ENCODE data around the gene CLSTN2. TPM values are rescaled to one million over a fixed set of nuclear protein-coding genes. Genes with fewer than 3 reads are reported as not detected.

CLSTN2 gene
- total RNA-seq, 1 experiment from 2014 or later, result 0.02 TPM

DNA sequence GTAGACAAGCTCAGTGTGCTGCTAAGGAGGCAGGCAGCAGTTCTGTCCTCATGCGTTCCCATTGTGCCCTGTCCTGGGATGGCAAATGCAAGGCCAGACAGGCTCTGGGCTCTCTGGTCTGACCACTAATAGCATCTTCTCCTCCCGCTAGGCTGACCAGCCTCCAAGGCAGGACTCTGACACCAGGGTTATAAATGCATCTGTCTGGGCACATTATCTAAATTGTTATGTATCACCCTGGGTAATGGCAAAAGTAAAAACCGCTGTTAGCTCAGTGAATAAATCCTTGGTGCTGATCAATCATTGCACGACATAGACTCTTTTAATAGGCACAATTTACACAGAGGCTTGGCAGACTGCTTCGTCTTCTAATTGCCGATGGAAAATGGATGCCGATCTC is 85.6 kb downstream of the CLSTN2 start:
- H3K4me2 ChIP-seq (ENCODE audit: low read length), result no peak overlapping the region
- DNase-seq (ENCODE audit: low read depth, low spot score) (no peak), ATAC-seq (no peak)
- H3K4me1 ChIP-seq (ENCODE audit: control insufficient read depth in 1 of 2, insufficient read depth in 2 of 2, low read length in 2 of 2), result no peaks in the 10 kb centered on the region
- H3K79me2 ChIP-seq (ENCODE audit: insufficient read depth, low read length), result no peaks in the 10 kb centered on the region
- H2AFZ ChIP-seq (ENCODE audit: low read depth, low read length, poor library complexity, severe bottlenecking), result no peak overlapping the region
- H3K27ac ChIP-seq (ENCODE audit: low read depth, low read length), result no peak overlapping the region
- BruUV-seq (replicated peaks), result no TSS peak
- TF ChIP-seq, protein P1, sequence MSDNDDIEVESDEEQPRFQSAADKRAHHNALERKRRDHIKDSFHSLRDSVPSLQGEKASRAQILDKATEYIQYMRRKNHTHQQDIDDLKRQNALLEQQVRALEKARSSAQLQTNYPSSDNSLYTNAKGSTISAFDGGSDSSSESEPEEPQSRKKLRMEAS (IDR thresholded peaks at IDR 0.05), result no peak
- TF ChIP-seq, protein P2, sequence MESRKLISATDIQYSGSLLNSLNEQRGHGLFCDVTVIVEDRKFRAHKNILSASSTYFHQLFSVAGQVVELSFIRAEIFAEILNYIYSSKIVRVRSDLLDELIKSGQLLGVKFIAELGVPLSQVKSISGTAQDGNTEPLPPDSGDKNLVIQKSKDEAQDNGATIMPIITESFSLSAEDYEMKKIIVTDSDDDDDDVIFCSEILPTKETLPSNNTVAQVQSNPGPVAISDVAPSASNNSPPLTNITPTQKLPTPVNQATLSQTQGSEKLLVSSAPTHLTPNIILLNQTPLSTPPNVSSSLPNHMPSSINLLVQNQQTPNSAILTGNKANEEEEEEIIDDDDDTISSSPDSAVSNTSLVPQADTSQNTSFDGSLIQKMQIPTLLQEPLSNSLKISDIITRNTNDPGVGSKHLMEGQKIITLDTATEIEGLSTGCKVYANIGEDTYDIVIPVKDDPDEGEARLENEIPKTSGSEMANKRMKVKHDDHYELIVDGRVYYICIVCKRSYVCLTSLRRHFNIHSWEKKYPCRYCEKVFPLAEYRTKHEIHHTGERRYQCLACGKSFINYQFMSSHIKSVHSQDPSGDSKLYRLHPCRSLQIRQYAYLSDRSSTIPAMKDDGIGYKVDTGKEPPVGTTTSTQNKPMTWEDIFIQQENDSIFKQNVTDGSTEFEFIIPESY (IDR thresholded peaks at IDR 0.05; ENCODE audit: extremely low read depth, insufficient replicate concordance, low read length), result no peak
- TF ChIP-seq SP1 (IDR thresholded peaks at IDR 0.05; ENCODE audit: low read depth), result no peak
- no peak for TF ChIP-seq ZNF274 (IDR thresholded peaks at IDR 0.05; ENCODE audit: low read depth, low read length)
- no peak for TF ChIP-seq CBX3 (IDR thresholded peaks at IDR 0.05; ENCODE audit: low read depth)
- no peak for TF ChIP-seq JUND (IDR thresholded peaks at IDR 0.05)
- no peak for TF ChIP-seq EGR1 (IDR thresholded peaks at IDR 0.05; ENCODE audit: low read depth)
- no peak for TF ChIP-seq ATF3 (IDR thresholded peaks at IDR 0.05)
- TF ChIP-seq POLR2A (IDR thresholded peaks at IDR 0.05; ENCODE audit: borderline replicate concordance, extremely low read depth, insufficient read depth, insufficient read length), result no peak
- TF ChIP-seq, protein P3, sequence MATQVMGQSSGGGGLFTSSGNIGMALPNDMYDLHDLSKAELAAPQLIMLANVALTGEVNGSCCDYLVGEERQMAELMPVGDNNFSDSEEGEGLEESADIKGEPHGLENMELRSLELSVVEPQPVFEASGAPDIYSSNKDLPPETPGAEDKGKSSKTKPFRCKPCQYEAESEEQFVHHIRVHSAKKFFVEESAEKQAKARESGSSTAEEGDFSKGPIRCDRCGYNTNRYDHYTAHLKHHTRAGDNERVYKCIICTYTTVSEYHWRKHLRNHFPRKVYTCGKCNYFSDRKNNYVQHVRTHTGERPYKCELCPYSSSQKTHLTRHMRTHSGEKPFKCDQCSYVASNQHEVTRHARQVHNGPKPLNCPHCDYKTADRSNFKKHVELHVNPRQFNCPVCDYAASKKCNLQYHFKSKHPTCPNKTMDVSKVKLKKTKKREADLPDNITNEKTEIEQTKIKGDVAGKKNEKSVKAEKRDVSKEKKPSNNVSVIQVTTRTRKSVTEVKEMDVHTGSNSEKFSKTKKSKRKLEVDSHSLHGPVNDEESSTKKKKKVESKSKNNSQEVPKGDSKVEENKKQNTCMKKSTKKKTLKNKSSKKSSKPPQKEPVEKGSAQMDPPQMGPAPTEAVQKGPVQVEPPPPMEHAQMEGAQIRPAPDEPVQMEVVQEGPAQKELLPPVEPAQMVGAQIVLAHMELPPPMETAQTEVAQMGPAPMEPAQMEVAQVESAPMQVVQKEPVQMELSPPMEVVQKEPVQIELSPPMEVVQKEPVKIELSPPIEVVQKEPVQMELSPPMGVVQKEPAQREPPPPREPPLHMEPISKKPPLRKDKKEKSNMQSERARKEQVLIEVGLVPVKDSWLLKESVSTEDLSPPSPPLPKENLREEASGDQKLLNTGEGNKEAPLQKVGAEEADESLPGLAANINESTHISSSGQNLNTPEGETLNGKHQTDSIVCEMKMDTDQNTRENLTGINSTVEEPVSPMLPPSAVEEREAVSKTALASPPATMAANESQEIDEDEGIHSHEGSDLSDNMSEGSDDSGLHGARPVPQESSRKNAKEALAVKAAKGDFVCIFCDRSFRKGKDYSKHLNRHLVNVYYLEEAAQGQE (IDR thresholded peaks at IDR 0.05; ENCODE audit: low read depth), result no peak
- TF ChIP-seq ELF1 (IDR thresholded peaks at IDR 0.05; ENCODE audit: borderline replicate concordance, low read depth), result no peak
- intact Hi-C loops (cut with micrococcal nuclease), result no loop called here
- H3K4me3 ChIP-seq (replicated peaks in 1 of 2; ENCODE audit: low read depth in 1 of 2, low read length in 2 of 2), result no peak overlapping the region
- no peak overlapping the region for H3K9ac ChIP-seq (ENCODE audit: low read length)
- no peaks in the 10 kb centered on the region for H4K20me1 ChIP-seq (ENCODE audit: insufficient read depth)
- RAD21 ChIA-PET (ENCODE audit: low non-redundant PET in 1 of 2, low total read pairs in 2 of 2, uncharacterized antibody in 2 of 2, unreplicated experiment in 2 of 2), result no interaction called here
- POLR2A ChIA-PET, result no interaction called here
- H3K36me3 ChIP-seq (ENCODE audit: control insufficient read depth in 1 of 2, insufficient read depth in 2 of 2, low read length in 2 of 2), result no peaks in the 10 kb centered on the region
- CTCF ChIA-PET, result no interaction called here
- H3K9me3 ChIP-seq (ENCODE audit: control insufficient read depth in 1 of 2, insufficient read depth in 1 of 2, low read depth in 1 of 2, low read length in 2 of 2), result no peaks in the 10 kb centered on the region
- no peaks in the 10 kb centered on the region for H3K9me2 ChIP-seq (ENCODE audit: insufficient read depth)
- H3K27me3 ChIP-seq (ENCODE audit: insufficient read depth, low read length), result peaks cover 33% of the 10 kb centered on the region; the same call in 1 of the 2 replicates

Measured in HCT116 (cell line).